Stomach (tissue), 19 donors: ENCODE data around the gene INPP1. TPM values are rescaled to one million over a fixed set of nuclear protein-coding genes. Genes with fewer than 3 reads are reported as not detected.
"Not testable (repeated sequence)": the region's sequence is repeated elsewhere in the genome, so short reads cannot be mapped to it uniquely, and the experiment has no call there.

ENCODE experiments used
- DNase-seq, 2 donors: peaks; one replicate each; pipeline versions ENCODE4 v3.0.0 to v3.0.0-alpha.2; 2013 to 2019
- H3K27ac ChIP-seq, 5 donors: fragments of 200-600 bp in 4 of 5; sonication (generic) in 4 of 5; one replicate each; pipeline ENCODE4 v1.5.1; 2013 to 2019; ENCODE audit warnings: mild to moderate bottlenecking in 1 of 5, moderate library complexity in 1 of 5
- H3K27me3 ChIP-seq, 3 donors: fragments of 200-600 bp; sonication (generic); one replicate each; pipeline ENCODE4 v1.5.1; 2017 to 2019; ENCODE audit warnings: mixed run types in 1 of 3
- H3K36me3 ChIP-seq, 4 donors: fragments of 200-600 bp; sonication (generic); 1 replicate in 3 of 4; 2 replicates in 1 of 4; pipeline ENCODE4 v1.5.1; 2016 to 2019
- H3K4me1 ChIP-seq, 4 donors: fragments of 200-600 bp; sonication (generic); one replicate each; pipeline ENCODE4 v1.5.1; 2016 to 2019
- H3K4me3 ChIP-seq, 4 donors: fragments of 200-600 bp; sonication (generic) in 3 of 4; one replicate each; pipeline ENCODE4 v1.5.1; 2016 to 2019; ENCODE audit warnings: mild to moderate bottlenecking in 1 of 4
- H3K9me3 ChIP-seq, 4 donors: fragments of 200-600 bp; sonication (generic); one replicate each; pipeline ENCODE4 v1.5.1; 2016 to 2019
- CTCF ChIP-seq, 7 experiments: fragments of 450-650 bp in 4 of 7; fragments of 200-600 bp in 3 of 7; sonication (generic) in 3 of 7; IDR thresholded peaks; one replicate each; pipeline ENCODE4 v1.5.1; 2016 to 2019; ENCODE audit warnings: antibody characterized with exemption in 7 of 7, control low read depth in 2 of 7, mild to moderate bottlenecking in 1 of 7
- EP300 ChIP-seq: sonication (generic); formaldehyde crosslinking; IDR thresholded peaks from one replicate; pipeline ENCODE4 v1.6.1; 2017; ENCODE audit warnings: antibody characterized with exemption
- POLR2A ChIP-seq, 4 donors: fragments of 450-650 bp; IDR thresholded peaks; one replicate each; pipeline ENCODE4 v1.6.1; 2016; ENCODE audit warnings: antibody characterized with exemption in 4 of 4, control low read depth in 2 of 4, mild to moderate bottlenecking in 1 of 4, moderate library complexity in 1 of 4
- POLR2AphosphoS5 ChIP-seq, 3 donors: sonication (generic); formaldehyde crosslinking; IDR thresholded peaks; one replicate each; pipeline ENCODE4 v1.6.1; 2016; ENCODE audit warnings: antibody characterized with exemption in 3 of 3
- WGBS, 5 donors: extraction: QIAGEN DNeasy Blood & Tissue Kit in 3 of 5; methylation state at CpG; one replicate each; pipeline versions ENCODE4 v1.1.5 to v1.1.7; 2013 to 2018; 5-methylcytosine and 5-hydroxymethylcytosine counted together
- intact Hi-C: fragments of 100-400 bp; cut with DNase I; formaldehyde crosslinking; loops from one replicate; pipeline ENCODE4 v1.15.1; 2023; ENCODE audit warnings: low total_unique reads
- long read RNA-seq, 10 donors: transcript quantifications; one replicate each; lab custom pipeline, GENCODE V29; 2026
- polyA plus RNA-seq, 3 donors: library from polyadenylated mRNA; stranded (reverse); fragments of 200-250 nt; gene quantifications; one replicate each; pipeline ENCODE4 v1.2.3, GENCODE V29; 2013
- total RNA-seq, 5 donors: library from RNA; depleted of rRNA; stranded (reverse); fragments of >200 nt; gene quantifications; one replicate each; pipeline versions ENCODE4 v1.1.0 to v1.2.3, GENCODE V29; 2014 to 2016
- donor health status: healthy with polysubstance abuse.
- donor health status: Bipolar disorder and iron deficiency.
- donor health status: healthy.

INPP1 gene
- total RNA-seq: 10 to 100 TPM in 3 of 5 donors, 1 to 10 TPM in 1, not detected in 1; 4.2 to 51.0 (median 26.4) TPM
- 10 to 100 TPM in 2 of 3 donors, 1 to 10 TPM in 1; 8.3 to 32.3 (median 25.5) TPM for polyA plus RNA-seq
- long read RNA-seq, donor 1, partial matches to known transcripts: 5 of 10 reads
- long read RNA-seq, donor 1, other reads (novel, unspliced or antisense): 0 of 10 reads
- long read RNA-seq, donor 2, transcript INPP1-201 (6 exons, 1,919 nt): major isoform, 6 of 14 reads
- long read RNA-seq, donor 2, partial matches to known transcripts: 5 of 14 reads
- long read RNA-seq, donor 2, other reads (novel, unspliced or antisense): 0 of 14 reads
- long read RNA-seq, donor 3, partial matches to known transcripts: 0 of 1 reads
- long read RNA-seq, donor 3, other reads (novel, unspliced or antisense): 0 of 1 reads
- long read RNA-seq, donor 4, partial matches to known transcripts: 0 of 1 reads
- long read RNA-seq, donor 4, other reads (novel, unspliced or antisense): 0 of 1 reads
- long read RNA-seq, donor 5, transcript INPP1-201 (6 exons, 1,919 nt): major isoform, 7 of 8 reads
- long read RNA-seq, donor 5, partial matches to known transcripts: 0 of 8 reads
- long read RNA-seq, donor 5, other reads (novel, unspliced or antisense): 0 of 8 reads
- long read RNA-seq, donor 6: 0 reads
- long read RNA-seq, donor 7, partial matches to known transcripts: 0 of 6 reads
- long read RNA-seq, donor 7, other reads (novel, unspliced or antisense): 0 of 6 reads
- long read RNA-seq, donor 8, partial matches to known transcripts: 19 of 21 reads
- long read RNA-seq, donor 8, other reads (novel, unspliced or antisense): 0 of 21 reads
- long read RNA-seq, donor 9, transcript INPP1-201 (6 exons, 1,919 nt): major isoform, 5 of 32 reads
- long read RNA-seq, donor 9, partial matches to known transcripts: 26 of 32 reads
- long read RNA-seq, donor 9, other reads (novel, unspliced or antisense): 0 of 32 reads
- long read RNA-seq, donor 10, partial matches to known transcripts: 0 of 5 reads
- long read RNA-seq, donor 10, other reads (novel, unspliced or antisense): 0 of 5 reads

- Histone ChIP-seq H3K9me3 (no peaks in the 10 kb centered on the region), H3K4me3 (peak within 1 kb of the TSS; percentile 72 to 79 (median 77)), H3K4me1 (peaks cover 7 to 39% (median 22%) of the 10 kb centered on the region in 4 donors), H3K27me3 (no peaks in the 10 kb centered on the region), H3K27ac (peak within 1 kb of the TSS; percentile 75 to 95 (median 89)), H3K36me3 (no peaks in the 10 kb centered on the region)
- peak; percentile 64 to 89 for DNase-seq
- TF ChIP-seq EP300: no peak
- TF ChIP-seq POLR2AphosphoS5 (IDR thresholded peaks at IDR 0.05): peak in 2 of 3 donors; percentile 60 to 66
- WGBS, 5 donors: 0 to 1% (median 1%) methylated on average over 31 to 98 of the region's 99 CpGs
- intact Hi-C loops: no loop called here
These were observed at the start of gene INPP1 for GRCh38 chr2:190343536-190344275. INPP1 (plus strand) TSS chr2:190343589; CDS start chr2:190360103, 16,514 bp downstream.

GRCh38 chr2:190297880-190298279 is 45.5 kb upstream of the INPP1 start:
- intact Hi-C loops: not testable (repeated sequence)
- WGBS, 5 donors: 91 to 98% (median 93%) methylated on average over 2 of the region's 2 CpGs

GRCh38 chr2:190301032-190301431 is 42.4 kb upstream of the INPP1 start:
- peaks cover 0 to 28% (median 9%) of the 10 kb centered on the region in 4 donors for H3K36me3 ChIP-seq
- no peaks in the 10 kb centered on the region for H3K27me3 ChIP-seq
- H3K4me1 ChIP-seq: peaks cover 0 to 12% (median 4%) of the 10 kb centered on the region in 4 donors
- H3K4me3 ChIP-seq: no peak overlapping the region
- no peaks in the 10 kb centered on the region for H3K9me3 ChIP-seq
- no peak overlapping the region for H3K27ac ChIP-seq
- peak in 1 of 2 donors; percentile 23 for DNase-seq
- no peak for TF ChIP-seq POLR2A (IDR thresholded peaks at IDR 0.05)
- peak in 1 of 3 donors; percentile 42 for TF ChIP-seq POLR2AphosphoS5 (IDR thresholded peaks at IDR 0.05)
- TF ChIP-seq CTCF (IDR thresholded peaks at IDR 0.05): no peak
- intact Hi-C loops: no loop called here

More at GRCh38 chr2:190297880-190298279, 45.5 kb upstream of the INPP1 start:
- H3K27ac ChIP-seq, H3K9me3 ChIP-seq, H3K4me3 ChIP-seq, H3K27me3 ChIP-seq, DNase-seq: not testable (repeated sequence)
- Histone ChIP-seq H3K4me1 (peaks cover 0 to 12% (median 4%) of the 10 kb centered on the region in 4 donors), H3K36me3 (peaks cover 0 to 53% (median 33%) of the 10 kb centered on the region in 4 donors)

- intact Hi-C loops: no loop called here
- Histone ChIP-seq H3K9me3 (no peaks in the 10 kb centered on the region), H3K27me3 (no peaks in the 10 kb centered on the region), H3K4me1 (peaks cover 0 to 12% (median 4%) of the 10 kb centered on the region in 4 donors), H3K4me3 (no peak overlapping the region), H3K27ac (no peak overlapping the region), H3K36me3 (peaks cover 0 to 24% (median 8%) of the 10 kb centered on the region in 4 donors)
- WGBS, 5 donors: 88 to 97% (median 94%) methylated on average over 1 of the region's 1 CpG
- no peak for TF ChIP-seq EP300
- TF ChIP-seq CTCF (IDR thresholded peaks at IDR 0.05): no peak
- DNase-seq: no peak
These were observed 41.3 kb upstream of the INPP1 start for GRCh38 chr2:190302052-190302451.
